ENCODE measurements around the gene CPED1. TPM values are rescaled to one million over a fixed set of nuclear protein-coding genes. Genes with fewer than 3 reads are reported as not detected.
"Not testable (repeated sequence)": the region's sequence is repeated elsewhere in the genome, so short reads cannot be mapped to it uniquely, and the experiment has no call there.

The CPED1 gene
- total RNA-seq, 1 experiment from 2014 or later: 1.6 TPM

DNA sequence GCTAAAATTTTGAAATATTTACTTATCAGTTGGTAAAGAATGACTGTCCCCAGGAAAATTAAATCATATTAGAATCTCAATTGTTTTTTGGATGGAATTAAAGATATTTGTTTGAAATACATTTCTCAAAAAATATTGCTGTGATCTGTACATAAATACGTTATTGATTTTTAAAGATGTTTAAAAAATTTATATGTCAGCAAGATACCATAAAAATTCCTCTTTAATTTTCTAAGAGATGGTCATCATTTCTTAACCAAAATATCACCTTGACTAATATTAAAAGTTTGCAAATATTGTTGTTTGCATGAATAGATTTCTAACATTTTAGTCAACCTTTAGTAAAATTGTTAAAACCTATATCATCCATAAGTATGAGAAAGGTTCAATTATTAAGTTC, 192.8 kb downstream of the CPED1 start:
- DNase-seq (ENCODE audit: low read depth): no peak

GRCh38 chr7:121182281-121182680, 193.8 kb downstream of the CPED1 start:
- DNase-seq (ENCODE audit: low read depth): no peak

- DNase-seq (ENCODE audit: low read depth): no peak
Measured at GRCh38 chr7:121182902-121183301, 194.4 kb downstream of the CPED1 start.

- DNase-seq (ENCODE audit: low read depth): not testable (repeated sequence)
Measured at GRCh38 chr7:121183883-121184282, 195.4 kb downstream of the CPED1 start.

DNA sequence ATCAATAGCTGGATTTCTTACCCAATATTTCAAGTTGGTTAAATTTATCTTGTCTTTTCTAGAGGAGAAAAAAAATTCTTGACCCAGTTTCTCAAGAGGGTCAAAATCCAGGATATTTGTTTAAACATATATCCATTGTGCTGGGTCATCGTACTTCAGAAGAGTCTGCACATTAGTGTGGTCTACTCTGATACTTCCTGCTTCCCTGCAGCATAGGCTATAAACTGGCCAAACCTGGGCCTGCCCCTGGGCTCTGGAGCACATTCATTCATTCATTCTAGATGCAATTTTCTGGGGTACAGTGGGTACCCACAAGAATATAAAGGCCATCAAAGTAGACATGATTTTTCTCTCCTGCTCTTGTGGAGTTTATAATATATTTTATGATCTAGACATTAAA, 198.2 kb downstream of the CPED1 start:
- DNase-seq (ENCODE audit: low read depth): no peak

DNA sequence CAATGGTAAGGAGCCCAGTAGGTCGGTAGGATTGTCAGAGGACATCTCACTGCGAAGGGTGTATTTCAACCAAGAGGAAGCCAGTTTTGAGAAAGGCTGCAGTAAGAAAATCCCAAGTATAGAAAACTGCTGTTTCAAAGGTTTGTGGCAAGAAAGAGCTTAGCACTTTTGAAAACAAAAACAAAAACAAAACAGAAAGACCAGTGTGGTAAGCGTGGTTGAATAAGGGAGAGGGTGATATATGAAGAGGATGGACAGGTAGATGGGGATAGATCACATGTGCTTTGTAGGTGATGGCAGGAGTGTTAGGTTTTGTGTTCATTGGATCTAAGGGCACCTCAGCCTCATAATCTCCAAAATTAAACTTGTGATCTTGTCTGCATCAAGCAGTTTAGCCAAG, 198.7 kb downstream of the CPED1 start:
- no peak for DNase-seq (ENCODE audit: low read depth)

DNA sequence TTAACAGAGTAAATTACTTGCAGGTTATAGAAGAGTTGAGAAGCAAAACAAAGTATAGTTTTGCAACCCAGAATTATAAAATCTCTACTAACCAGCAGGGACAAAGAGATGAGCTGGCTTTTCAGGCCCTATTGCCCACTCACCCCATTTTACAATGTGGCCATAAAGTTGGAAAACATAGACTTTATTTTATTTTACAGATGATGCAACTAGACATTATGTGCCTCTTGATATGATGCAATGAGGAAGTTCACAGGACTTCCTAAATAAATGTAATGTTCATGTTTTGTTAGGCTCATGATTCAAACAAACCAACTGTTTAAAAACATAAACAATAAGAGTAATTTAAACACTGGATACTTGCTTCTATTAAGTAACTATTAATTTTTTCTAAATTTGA, 199.2 kb downstream of the CPED1 start:
- no peak for DNase-seq (ENCODE audit: low read depth)

- DNase-seq (ENCODE audit: low read depth): peak; percentile 6
Measured at GRCh38 chr7:121192834-121193233, 204.3 kb downstream of the CPED1 start.

- DNase-seq (ENCODE audit: low read depth): no peak
Measured at GRCh38 chr7:121195010-121195409, 206.5 kb downstream of the CPED1 start.

GRCh38 chr7:121195874-121196273, 207.4 kb downstream of the CPED1 start:
- DNase-seq (ENCODE audit: low read depth): peak; percentile 29

- DNase-seq (ENCODE audit: low read depth): no peak
Measured at GRCh38 chr7:121196286-121196685, 207.8 kb downstream of the CPED1 start.

DNA sequence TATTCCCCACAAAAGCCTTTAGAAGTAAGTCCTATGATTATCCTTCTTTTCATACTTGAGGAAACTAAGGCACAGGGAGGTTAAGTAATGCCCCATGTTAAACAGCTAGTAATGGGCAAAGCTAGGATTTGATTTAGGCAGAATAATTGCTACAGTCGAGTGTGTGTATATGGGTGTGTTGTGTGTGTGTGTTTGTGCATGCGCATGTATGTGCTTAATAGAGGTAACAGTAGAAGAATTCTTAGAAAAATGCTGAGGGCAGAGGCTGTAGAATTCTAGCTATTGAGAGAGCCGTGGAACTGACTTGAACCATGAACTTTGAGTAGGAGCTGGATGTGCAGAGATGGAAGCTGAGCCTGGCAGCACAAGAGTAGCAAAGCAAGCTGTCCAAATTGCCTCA, 208.9 kb downstream of the CPED1 start:
- DNase-seq (ENCODE audit: low read depth): no peak

GRCh38 chr7:121198502-121198901, 210.0 kb downstream of the CPED1 start:
- no peak for DNase-seq (ENCODE audit: low read depth)

DNA sequence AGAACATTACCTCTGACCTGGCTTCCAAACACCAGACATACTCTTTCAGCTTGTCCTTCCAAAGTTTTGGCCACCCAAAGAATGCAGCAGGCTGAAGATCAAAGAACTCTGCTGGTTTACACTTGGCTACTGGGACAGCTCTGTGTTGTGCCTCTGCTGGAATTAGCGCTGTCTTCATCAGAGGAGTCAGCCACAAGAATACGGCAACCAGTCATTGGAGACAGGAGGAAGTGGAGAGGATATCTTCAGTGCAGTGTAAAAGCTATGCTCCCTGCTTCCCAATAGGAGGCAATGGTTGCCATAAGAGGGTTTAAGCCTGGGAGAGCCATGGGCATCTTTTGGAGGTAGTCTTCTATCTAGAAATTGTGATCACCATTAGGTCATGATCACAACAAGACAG, 213.6 kb downstream of the CPED1 start:
- DNase-seq (ENCODE audit: low read depth): no peak

DNA sequence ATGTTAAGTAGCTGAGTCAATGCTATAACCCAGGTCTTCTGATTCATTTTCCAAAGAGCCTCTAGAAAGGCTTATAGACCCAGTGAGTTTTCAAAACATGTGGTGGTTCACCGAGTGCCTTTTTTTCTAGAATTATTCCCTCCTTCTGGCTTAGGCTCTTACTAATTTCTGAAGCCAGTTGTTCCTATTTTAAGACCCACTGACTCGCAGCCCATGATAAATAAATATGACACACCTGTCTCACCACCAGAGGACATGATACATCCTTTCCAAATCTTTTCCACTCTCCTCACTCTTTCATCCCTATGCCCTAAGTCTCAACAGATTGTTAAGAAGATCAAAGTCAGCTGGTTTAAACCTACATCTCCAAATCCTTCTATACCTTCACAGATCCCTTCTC, 214.3 kb downstream of the CPED1 start:
- DNase-seq (ENCODE audit: low read depth): no peak

GRCh38 chr7:121204537-121204936, 216.0 kb downstream of the CPED1 start:
- DNase-seq (ENCODE audit: low read depth): peak; percentile 14

GRCh38 chr7:121205777-121206176, 217.3 kb downstream of the CPED1 start:
- no peak for DNase-seq (ENCODE audit: low read depth)

GRCh38 chr7:121211253-121211652, 222.7 kb downstream of the CPED1 start:
- DNase-seq (ENCODE audit: low read depth): no peak

GRCh38 chr7:121212036-121212435, 223.5 kb downstream of the CPED1 start:
- DNase-seq (ENCODE audit: low read depth): no peak

DNA sequence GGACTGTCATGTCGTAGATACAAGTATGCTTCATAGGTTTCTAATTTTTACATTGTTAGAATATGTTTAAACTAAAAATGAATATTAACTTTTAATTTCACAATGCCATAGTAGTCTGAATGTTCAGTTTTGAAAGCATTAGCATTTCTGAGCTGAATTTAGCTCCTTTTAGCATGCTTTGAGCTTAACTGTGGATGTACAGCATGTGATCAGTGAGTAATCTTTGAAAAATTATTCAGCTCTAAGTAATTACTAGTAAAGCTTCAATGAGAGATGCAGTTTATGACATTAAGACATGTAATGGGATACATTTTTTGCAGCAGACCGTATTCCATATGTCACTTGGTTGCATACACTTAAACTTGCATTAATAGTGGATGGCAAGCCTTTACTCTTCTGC, 226.1 kb downstream of the CPED1 start:
- DNase-seq (ENCODE audit: low read depth): no peak

DNA sequence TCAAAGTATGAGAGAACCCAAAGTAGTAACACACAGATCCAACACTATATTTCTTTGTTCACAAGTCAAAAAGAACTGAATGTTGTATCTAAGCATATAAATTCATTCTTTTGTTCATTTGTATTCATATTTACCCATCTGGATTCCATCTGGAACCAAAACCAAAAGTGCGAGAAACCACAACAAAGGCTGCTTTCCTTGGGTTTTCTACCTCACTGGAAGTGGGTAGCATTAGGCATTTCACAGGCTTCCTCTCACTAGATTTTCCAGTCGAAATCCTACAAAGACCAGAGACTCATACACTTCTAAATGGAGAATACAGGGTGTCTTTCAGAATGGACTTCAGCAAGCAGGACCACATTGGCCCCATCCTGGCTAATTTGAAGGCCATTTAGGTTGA, 230.5 kb downstream of the CPED1 start:
- peak; percentile 13 for DNase-seq (ENCODE audit: low read depth)

DNA sequence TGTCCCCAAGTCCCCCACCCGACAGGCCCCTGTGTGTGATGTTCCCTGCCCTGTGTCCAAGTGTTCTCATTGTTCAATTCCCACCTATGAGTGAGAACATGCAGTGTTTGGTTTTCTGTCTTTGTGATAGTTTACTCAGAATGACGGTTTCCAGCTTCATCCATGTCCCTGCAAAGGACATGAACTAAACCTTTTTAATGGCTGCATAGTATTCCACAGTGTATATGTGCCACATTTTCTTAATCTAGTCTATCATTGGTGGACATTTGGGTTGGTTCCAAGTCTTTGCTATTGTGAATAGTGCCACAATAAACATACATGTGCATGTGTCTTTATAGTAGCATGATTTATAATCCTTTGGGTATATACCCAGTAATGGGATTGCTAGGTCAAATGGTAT, 232.6 kb downstream of the CPED1 start:
- DNase-seq (ENCODE audit: low read depth): not testable (repeated sequence)

- DNase-seq (ENCODE audit: low read depth): no peak
Measured at GRCh38 chr7:121228779-121229178, 240.3 kb downstream of the CPED1 start.

GRCh38 chr7:121235201-121235600, 246.7 kb downstream of the CPED1 start:
- no peak for DNase-seq (ENCODE audit: low read depth)

DNA sequence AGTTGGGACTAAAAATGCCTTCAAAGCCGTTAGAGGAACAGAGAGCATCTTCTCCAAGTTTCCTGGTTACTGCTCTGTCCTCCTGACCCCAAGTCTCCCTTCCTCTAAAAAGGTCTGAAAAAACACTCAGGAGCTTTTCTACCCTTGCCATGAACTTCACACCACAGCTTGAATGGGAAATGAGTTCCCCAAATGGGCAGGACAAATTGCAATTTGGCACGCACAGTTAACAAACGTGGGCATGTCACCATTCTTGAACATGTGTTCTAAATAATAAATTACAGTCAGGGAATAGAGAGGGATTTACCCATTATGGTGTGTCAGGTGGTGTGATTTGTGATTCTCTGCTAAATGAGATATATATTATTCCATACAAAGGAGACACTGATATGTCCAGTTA, 249.1 kb downstream of the CPED1 start:
- no peak for DNase-seq (ENCODE audit: low read depth)
